UCSD-AML1 (cell line): ENCODE data around the gene PATJ.

Source experiments
- DNase-seq: peaks from one replicate; lab custom pipeline; 2025; ENCODE audit not compliant: unreplicated experiment; lab: John Stamatoyannopoulos, UW

Gene PATJ

DNA sequence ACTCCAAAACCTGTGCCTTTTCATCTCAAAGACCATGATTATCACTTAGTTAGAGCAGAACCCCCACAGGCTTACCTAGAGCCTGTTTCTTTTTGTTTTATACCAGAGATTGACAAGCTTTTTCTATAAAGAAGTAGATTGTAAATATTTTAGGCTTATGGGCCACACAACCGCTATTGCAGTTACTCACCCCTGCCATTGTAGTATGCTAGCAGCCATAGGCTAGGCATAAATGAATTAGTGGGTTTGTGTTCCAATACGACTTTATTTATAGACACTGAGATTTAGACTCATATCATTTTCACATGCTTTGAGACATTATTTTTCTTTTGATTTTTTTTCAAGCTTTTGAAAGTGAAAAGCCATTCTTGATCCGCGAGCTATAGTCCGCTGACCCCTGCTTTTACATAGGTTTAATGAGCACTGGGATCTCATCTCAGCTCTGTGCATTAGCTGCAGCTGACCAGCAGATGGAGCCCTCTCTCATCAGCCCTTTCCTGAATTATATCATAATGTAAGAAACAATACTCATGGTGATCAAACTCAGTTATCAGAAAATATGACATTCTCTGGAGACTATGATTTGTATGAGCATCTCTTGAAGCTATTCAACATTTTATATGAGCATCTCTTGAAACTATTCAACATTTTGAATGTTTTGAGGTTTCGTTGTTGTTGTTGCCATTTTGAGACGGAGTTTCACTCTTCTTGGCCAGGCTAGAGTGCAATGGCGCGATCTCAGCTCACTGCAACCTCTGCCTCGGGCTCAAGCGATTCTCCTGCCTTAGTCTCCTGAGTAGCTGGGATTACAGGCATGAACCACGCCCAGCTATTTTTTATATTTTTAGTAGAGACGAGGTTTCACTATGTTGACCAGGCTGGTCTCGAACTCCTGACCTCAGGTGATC, 340.4 kb downstream of the PATJ start:
- peak; percentile 18 for DNase-seq

DNA sequence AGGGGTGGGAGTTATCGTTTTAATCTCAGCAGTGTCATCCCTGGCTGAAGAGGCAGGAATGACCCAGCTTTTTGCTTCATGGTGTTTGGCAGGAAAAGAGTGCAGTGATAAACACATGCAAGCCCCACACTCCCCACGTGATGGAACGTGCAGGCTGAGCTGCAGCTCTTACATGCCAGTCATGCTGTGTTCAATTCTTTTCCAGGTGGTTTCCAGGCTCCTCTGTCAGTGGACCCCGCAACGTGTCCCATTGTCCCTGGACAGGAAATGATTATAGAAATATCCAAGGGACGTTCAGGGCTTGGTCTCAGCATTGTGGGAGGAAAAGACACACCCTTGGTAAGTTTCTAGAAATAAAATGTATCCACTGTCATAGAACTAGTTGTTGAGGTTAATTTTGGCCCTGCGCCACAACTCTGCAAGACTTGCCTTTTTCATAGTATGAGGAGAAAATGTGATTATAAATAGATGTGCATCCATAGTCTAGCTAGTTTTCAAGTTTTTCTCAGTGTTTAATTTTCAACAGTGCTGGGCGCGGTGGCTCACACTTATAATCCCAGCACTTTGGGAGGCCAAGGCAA, 342.1 kb downstream of the PATJ start:
- DNase-seq: no peak

DNA sequence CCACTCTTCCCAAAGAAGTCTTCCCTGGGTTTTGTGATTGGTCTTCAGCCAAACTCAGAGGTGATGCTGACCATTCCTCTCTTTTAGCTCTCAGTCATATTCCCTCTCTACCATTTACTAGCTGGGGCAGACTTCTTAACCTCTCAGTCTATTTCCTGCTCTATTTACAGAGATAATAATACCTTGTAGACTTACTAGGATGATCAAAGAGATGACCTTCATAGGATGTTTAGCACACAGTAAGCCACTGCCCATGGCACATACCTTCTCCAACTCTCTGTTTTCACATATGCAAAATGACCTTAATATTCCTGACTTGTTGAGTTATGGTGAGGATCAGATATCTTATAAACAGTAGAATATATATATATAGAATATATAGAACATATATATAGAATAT, 346.2 kb downstream of the PATJ start:
- DNase-seq: no peak

DNA sequence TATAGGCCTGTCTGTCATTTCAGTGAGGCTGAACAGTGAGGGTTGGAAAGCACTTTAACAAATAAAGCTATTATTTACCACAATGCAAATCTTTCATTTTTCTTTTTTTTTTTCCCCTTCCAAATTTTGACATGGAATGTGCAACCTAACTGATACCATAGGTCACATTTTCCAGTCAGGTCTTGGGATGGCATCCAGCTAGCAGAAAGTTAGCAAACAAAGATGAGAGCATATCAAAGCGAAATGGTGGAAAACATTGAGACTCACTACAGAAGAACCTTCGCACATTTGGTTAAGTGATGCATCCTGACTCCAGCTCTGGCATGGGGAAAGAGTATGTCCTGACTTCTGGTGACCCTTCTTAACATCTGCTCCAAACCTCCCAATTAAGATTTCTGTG, 347.3 kb downstream of the PATJ start:
- no peak for DNase-seq

DNA sequence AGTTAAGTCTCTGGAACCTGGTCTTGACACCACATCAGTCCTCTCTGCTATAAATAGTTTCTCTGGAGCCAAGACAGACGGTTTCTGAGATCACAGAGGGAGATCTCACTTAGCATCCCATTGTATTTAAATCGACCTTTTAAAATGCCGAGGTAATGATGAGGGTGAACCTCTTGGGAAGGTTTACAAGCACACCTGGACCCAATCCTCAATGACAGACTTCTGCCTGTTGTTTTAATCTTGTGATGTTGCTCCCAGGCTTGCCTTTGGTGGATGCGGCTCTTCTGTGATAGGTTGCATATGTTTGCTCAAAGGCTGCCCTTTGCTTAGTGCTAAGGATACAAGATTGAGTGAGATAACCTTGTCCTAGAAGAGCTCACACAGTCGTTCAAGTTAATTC, 347.7 kb downstream of the PATJ start:
- no peak for DNase-seq

DNA sequence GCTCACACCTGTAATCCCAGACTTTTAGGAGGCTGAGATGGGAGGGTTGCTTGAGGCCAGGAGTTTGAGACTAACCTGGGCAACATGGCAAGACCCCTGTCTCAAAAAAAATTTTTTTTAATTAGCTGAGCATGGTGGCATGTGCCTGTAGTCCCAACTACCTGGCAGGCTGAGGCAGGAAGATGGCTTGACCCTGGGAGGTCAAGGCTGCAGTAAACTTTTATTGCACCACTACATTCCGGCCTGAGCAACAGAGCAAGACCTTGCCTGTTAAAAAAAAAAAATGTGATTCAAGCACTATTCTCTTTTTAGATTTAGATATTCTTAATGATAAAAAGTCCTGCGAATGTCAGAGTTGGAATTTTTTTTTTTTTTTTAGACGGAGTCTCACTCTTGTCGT, 349.8 kb downstream of the PATJ start:
- DNase-seq: no peak

DNA sequence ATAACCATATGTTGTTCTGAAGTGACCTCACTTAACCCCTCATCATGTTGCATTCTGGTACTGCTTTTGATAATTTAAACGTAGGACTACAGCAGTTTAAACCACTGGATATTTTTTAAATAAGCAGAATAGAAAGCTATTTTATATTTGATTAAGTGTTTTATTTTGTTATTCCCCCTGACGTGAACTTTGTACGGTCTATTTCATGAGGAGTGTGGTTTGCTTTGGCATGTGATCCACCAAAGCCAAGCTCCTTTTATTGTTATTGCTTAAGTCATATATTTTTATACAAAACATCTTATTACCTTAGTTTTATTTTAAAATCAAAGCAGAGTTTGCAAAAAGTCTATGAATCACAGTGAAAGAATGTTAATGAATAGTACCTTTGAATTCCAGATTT, 351.0 kb downstream of the PATJ start:
- DNase-seq: no peak

DNA sequence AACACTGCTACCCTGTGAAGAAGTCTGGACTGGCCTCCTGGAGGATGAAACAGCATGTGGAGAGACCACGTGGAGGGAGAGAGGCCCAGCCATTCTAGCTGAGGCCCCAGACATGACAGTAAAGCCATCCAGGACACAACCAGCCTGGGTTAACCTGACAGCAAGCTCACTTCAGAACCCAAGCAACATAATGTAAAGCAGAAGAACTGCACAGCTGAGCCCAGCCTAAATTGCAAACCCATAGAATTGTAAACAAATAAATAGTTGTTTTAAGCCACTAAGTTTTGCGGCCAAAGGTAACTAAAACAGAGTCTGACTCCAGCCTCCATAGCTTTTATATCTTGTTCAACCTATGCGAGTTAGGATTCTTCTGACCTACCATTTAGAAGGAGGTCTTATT, 355.2 kb downstream of the PATJ start:
- no peak for DNase-seq

DNA sequence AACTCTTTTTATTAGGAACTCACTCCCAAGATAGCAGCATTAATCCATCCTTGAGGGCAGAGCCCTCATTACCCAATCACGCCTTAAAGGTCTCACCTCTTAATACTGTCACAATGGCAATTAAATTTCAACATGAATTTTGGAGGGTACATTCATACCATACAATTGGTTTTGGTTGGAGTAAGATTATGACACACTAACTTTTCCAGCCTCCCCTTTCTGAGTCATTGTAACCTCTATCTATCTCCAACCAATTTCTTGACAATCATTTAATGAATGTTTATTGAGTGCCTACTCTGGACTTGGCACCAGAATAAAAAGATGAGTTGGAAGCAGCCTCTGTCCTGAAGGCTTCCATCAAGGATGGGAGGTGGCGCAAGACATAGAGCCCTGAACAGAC, 358.2 kb downstream of the PATJ start:
- no peak for DNase-seq

DNA sequence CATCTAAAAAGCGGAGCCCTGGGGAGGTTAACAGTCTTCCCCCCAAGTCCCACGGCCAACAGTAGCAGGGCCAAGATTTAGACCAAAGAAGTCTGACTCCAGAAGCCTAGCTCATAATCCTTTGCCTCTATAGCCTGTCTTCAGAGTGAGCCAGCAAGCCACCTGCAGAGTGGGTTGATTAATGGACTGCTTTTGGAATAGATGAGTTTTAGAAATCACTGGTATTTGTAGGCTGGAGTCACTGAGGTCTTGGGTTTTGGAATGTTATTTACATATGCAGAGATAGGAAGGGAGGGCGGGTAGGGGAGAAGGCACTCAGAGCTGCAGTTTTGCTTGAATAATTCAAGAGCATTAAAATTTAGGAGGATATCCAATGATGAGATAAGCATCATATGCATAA, 361.6 kb downstream of the PATJ start:
- DNase-seq: no peak

DNA sequence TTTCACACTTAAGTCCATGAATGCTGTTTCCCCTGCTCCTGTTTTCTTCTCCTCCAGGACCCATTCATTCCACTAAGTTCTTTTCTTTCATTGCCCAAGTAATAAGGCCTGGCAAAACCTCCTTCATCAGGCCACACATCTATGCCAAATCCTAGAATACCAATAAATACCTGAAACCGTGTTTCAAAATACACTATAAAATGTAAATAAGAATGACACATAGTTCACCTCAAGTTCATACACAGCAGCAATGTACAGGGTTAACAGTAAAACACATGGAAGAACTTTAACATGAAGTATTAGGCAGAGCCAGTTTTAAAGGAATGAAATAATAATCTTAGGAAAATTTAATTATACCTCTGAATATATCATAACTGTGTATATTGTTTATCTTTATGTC, 365.6 kb downstream of the PATJ start:
- DNase-seq: no peak

DNA sequence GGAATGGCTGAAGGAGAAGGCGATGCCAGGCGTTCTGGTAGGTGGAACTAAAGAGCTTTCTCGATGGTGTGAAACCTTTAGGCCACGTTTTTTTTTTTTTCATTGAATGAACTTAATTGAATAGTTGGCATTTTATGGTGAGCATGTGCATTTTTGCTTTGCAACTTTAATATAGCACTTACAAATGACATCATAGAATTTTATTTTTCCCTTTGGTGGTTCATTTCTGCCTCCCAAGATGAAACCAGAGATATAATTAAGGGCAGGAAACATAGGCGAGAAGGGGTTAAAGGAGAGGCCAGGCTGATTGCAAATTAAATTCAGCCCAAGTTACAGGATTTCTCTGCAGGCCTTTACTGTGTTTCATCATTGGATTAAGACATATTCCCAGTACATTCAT, 366.8 kb downstream of the PATJ start:
- DNase-seq: no peak

DNA sequence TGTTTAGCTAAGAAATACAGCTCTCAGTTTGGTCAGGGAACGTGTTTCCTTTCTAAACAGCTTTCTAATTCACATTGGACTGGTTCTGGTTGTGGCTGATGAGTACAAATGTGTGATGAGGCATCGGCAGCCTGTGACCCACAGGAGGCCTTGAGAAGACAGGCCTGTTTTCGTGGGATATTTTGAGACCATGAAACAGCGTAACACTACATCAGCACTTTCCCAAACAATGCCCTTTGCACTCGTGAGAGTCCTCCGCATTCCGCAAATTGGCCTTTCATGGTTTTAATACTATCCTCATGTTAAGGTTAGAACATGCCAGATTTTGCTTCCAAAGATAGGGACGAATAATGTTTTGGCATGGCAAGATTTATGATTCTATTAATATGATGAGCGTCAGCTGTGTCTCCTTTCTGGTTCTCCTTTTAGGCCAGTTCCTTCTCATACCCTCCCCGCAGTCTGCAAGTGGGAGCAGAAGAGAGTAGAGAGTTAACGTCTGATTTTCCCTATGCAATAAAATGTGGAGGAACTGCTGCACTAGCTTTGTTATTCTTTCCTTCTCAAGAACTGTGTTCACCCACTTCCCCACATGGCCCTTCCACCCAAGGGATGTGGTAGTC, 368.0 kb downstream of the PATJ start:
- no peak for DNase-seq

DNA sequence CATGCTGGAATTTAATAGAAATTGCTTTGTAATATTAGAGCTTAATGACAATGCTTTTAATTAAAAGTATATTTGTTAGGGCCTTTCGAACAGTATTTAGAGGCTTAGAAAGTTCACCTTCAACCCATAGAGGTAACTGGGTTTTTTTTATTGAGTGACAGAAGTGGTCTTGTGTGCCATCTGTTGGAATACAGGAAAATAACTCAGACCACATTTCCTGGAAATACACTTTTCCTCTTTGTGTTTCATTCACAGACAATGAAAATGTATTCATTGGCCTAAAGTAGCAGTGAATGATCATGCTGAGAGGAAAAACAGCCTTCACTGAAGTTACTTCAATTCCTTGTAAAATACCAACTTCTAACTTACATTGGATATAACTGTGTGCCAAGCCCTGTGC, 368.8 kb downstream of the PATJ start:
- no peak for DNase-seq

DNA sequence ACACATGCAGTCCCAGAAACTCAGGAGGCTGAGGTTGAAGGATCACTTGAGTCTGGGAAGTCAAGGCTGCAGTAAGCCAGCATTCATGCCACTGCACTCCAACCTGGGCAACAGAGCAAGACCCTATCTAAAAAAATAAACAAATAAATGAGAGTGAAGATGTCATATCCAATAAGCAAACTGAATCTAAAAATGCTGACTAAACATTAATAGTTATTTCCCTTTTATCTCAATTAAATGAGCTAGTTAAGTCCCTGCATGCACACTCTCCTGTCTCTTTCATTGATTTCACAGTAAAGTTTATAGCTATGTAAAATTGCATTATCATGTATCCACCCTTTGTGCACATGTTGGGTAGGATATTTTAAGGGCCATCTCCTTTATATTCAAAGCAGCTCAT, 371.2 kb downstream of the PATJ start:
- no peak for DNase-seq

DNA sequence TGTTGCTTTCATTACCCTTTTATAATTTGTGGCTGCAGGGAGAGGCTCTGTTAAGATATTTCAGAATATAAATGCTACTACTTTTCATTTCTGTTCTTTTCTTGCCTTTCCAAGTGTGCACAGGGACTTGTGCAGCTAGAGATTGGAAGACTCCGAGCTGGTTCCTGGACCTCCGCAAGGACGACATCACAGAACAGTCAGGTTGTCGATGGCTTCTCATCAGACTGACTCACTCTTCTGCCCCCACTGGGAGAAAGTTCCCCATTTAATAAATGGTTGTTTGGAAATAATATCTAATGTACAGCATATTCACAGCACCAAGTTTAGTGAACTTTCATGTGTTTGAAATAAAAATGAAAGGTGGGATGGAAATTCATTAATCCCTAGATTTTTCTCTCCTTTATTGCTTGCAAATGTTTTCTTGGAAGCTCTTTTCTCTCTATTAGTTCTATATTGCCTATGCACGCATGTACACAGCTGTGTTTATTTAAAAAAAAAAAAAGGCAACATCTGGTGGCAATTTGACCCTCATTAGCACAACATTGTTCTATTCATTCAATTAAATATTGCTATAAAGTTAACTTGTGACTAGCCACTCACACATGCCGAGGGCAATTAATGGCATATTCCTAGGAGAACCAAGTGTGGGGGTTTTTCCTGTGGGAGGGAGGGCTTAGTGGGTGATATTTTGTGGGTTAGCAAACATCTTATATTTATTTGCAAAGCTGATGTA, 374.9 kb downstream of the PATJ start:
- no peak for DNase-seq

DNA sequence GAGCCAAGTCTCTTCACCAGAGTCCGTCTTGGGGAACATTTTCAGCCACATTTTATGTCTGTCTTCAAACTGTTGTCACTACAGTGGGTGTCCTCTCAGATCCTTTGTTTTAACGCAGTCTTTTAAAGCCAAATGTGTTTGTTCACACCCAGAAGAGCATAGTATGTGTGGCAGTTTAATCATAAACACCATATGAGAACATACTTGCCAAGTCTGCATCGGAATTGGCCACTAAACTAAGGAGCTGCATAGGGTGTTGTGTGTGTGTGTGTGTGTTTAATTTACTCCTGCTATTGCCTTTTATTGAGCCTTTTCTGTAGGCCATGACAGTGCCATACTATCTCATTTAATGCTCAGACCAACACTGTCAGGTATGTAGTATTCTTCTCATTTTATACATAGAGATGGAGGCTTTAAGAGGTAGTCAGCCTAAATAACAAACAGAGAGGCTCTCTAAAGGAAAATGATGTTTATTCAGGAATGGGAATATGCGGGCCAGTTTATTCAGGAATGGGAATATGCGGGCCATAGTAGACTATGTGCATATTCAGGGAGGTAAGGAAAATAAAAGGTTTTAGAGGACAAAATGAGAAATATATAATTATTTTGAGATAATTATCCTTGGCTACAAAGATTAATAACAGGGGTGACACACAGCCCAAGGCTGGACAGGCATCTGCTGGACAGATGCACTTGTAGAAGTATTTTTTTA, 384.5 kb downstream of the PATJ start:
- DNase-seq: no peak

DNA sequence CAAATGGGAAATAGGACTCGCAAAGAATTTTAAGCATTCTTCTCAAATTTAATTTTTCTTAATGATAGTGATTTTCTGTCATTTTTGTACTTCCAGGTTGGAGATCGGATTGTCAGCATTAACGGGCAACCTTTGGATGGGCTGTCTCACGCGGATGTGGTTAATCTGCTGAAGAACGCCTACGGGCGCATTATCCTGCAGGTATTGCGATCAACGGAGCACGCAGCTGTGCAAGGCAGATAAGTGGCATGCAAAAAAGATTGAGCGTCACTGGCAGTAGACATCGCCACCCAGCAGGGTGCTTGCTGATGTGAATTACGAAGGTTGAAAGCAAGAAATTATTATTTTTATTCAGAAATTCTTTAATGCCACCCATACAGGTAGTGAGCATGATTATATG, 386.5 kb downstream of the PATJ start:
- no peak for DNase-seq

DNA sequence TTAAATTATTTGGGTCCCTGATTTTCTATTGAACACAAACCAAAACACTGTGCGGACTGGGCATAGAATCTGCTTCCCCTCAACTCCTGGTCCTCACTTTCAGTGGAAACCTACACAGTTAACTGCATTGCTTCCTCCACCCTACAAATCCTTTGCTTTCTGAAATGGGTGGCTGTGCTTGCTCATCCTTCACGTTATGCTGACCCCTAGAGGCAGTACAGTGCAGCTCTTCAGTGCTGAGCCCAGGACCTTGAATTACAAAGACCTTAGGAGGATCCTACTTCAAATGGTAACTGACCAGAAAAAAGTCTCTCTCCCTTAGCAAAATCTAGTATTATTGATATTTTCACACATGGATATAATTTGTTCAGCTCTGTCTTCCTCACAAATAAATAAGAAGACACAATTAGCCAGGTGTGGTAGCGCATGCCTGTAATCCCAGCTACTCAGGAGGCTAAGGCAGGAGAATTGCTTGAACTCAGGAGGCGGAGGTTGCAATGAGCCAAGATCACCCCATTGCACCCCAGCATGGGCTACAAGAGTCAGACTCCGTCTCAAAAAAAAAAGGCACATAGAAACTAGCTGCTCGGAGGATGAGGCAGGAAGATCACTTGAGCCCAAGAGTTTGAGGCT, 388.9 kb downstream of the PATJ start:
- peak; percentile 15 for DNase-seq

DNA sequence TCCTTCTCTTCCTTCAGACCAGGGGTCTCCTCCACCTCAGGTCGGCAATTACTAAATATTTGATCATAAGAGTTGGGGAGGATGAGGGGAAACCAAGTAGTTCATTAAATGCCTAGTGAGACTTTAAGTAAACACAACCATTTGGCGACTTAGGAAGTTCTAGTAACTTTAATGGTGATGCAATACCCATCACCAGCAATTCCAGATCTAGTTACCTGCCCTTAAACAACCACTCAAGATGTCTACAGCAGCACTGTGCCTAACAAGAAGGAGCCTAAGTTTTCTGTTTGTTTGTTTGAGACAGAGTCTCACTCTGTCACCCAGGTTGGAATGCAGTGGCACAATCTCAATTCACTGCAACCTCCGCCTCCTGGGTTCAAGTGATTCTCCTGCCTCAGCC, 395.7 kb downstream of the PATJ start:
- no peak for DNase-seq

DNA sequence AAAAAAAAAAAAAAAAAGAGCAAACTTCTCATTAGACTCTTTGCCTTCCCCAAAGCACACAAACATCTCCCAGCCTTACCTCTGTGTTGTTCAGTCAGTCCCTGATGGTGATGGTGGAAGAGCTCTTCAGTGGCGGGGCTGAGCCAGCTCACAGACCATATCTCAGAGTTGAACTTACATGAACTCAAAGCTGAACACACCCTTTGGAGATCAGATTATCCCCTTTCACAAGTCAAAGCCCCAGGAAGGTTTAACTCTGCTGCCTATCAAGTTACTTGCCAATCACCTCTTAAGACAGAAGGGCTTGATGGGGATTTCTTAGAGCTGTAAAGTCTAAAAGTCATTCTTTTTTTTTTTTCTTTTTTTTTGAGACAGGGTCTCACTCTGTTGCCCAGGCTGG, 397.1 kb downstream of the PATJ start:
- DNase-seq: no peak
